NK-92 (cell line): ENCODE measurements around the gene ATP6AP1.

Source experiments
- DNase-seq: peaks from one replicate; lab custom pipeline; 2025; ENCODE audit not compliant: unreplicated experiment; lab: John Stamatoyannopoulos, UW

ATP6AP1 gene

DNA sequence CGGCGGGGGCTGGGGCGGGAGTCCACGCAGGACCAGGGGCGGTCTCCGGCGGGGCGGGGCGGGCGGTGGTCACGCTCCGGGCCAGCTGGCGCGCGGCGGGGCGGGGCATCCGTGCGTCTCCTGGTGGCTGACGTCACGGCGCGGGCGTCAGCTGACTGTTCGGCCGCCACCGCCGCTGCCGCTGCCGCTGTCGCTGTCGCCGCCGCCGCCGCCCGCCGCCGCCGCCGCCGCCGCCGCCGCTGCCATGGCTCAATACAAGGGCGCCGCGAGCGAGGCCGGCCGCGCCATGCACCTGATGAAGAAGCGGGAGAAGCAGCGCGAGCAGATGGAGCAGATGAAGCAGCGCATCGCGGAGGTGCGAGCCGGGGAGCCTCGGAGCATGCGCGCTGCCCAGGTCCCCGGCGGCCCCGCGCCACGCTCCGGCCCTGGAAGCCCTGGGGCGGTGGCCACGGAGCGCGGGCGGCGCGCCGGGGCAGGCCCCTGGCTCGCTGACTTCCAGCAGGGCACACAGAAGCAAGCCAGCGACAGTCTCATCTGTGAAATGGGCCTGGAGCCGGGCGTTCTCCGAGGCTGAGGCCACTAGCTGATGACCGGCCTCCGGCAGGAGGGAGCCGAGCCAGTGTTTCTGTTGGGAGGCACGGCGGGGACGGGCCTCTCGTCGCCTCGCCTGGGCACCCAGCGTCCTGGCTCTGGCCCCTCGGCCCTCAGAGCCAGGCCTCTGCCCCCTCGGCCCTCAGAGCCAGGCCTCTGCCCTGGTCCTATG lies 15.7 kb downstream of the ATP6AP1 start, which contains the start of gene FAM50A:
Gene FAM50A (plus strand): TSS at position 150 of the 763 bp plus-strand sequence. CDS start 95 bp downstream, at position 245.
- no peak for DNase-seq

DNA sequence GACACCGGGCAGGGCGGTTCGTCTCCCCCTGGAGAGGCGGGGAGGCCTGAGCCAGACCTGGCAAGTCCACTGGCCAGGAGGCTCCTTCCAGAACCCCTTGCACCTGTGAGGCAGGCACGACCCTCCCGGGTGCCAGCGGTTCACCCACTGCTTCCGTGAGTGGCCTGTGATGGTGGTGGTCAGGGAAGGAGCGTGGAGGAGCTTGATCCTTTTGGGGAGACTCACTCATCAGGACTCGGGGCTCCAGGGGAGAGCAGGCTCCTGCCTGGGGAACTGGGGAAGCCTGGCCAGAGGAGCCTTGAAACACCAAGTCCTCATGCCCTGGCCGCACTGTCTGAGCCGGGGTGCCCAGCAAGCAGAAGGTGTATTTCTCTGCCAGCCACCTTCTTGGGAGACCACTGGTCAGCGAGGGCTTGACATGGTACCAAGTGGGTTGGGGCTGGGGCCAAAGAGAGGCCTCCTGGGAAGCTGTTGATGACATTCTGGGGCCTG lies 16.3 kb downstream of the ATP6AP1 start:
- no peak for DNase-seq

DNA sequence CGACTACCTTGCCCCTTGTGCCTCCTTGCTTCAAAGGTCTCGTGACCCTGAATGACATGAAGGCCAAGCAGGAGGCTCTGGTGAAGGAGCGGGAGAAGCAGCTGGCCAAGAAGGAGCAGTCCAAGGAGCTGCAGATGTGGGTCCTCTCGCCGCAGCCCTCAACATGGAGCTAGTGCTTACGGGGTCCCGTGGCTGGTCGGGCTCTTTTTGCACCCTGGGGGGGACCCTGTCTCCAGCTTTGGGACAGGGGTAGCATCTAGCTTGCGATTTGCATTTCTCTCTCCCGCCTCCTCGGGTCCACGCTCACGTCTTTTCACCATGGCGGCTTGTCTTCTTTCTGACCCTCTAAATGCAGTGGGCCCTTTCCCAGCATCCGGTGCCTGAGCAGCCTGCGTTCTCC lies 17.3 kb downstream of the ATP6AP1 start:
- no peak for DNase-seq

DNA sequence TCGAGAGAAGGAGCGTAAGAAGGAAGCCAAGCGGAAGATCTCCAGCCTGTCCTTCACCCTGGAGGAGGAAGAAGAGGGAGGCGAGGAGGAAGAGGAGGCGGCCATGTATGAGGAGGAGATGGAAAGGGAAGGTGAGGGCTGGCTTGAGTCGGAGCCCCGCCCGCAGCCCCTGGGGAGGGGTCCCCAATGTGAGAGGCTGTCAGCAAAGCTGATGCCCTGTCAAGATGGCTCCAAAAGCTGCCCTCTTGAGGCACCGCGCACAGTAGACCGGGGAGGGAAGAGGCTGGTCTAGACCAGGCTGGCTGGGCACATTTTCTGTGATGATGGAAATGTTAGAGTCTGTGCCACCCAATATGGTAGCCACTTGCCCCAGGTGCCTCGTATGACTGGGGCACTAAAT lies 18.0 kb downstream of the ATP6AP1 start:
- no peak for DNase-seq

DNA sequence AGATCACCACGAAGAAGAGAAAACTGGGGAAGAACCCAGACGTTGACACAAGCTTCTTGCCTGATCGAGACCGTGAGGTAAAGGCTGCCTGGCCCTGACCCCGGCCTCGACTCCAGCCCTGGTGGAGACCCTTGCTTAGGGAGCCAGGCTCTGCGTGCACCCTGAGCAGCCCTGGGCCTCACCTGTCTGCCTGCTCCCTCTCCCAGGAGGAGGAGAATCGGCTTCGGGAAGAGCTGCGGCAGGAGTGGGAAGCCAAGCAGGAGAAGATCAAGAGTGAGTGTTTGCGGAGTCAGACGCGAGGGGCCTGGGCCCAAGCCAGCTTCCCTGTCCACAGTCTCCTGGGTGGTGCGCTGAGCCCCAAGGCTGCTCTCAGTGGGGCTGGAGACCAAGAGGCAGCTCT lies 20.0 kb downstream of the ATP6AP1 start:
- no peak for DNase-seq

DNA sequence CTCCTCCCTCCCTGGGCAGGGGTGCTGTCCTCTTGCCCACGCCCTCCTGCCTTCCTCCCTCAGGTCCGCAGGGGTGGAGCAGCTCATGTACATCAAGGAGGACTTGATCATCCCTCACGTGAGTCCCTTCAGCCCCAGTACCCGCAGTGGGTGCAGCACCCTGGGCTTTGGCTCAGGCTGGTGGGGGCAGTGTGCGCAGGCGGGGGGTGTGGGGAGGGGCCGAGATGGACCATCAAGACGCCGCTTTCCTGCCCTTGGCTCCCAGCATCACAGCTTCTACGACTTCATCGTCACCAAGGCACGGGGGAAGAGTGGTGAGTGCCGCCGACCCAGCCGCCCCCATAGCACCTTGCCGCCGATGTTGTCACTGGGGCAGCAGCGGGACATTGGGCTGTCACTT lies 21.1 kb downstream of the ATP6AP1 start:
- DNase-seq = no peak

DNA sequence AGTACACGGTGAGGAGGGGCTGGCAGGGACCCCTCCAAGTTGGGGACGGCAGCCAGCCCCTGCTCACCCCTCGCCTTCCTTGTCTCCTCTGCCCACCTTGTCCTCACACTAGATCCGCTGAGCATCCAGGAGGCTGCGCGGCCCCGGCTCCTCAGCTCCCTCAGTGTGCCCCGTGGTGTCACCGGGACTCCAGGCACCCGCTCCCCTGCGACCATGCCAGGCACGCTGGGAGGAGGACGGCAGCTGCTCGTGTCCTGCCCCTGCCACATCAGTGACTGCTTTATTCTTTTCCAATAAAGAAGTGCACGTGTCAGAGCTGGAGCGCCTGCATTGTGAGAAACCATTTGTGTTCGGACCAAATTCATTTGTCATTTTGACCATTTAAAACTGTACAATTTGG lies 21.8 kb downstream of the ATP6AP1 start:
- no peak for DNase-seq

DNA sequence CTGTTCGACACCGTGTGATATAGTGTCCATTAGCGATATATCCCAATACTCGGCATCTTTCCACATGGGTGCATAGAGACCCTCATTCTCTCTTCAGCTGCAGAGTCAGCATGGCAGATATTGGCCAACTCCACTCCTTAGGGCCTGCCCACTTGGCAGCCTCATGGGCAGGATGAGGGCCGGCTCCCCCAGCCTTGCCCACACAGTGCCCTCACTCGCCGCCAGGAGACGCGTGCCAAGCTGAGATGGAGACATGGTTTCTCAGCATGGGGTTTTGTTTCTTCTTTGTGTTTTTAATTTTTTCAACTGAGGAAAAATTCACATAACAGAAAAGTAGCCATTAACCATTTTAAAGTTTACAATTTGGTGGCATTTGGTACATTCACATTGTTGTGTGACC lies 24.3 kb downstream of the ATP6AP1 start:
- DNase-seq = no peak

DNA sequence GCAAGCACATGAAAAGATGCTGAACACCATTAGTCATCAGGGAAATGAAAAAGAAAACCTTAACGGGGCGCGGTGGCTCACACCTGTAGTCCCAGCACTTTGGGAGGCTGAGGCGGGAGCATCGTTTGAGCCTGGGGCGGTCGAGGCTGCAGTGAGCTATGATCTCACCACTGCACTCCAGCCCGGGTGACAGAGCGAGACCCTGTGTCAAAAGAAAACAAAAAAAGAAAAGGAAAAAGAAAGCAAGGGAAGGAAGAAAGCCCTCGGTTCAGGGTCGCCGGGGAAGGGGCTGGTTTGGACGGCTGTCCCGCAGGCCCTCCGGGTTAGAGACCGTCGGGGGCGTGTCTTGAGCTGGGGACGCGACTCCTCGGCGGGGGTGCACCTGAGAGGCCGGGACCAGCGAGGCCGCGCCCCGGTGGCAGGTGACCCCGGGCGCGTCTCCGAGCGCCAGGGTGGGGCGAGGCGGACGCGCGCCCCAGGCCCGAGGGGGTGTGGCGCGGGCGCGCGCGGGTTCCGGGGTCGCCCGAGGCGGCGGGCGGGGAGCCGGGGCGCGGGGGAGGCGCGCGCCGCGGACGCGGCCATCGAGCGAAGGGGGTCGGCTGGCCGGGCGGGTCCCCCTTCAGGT lies 29.1 kb downstream of the ATP6AP1 start:
- no peak for DNase-seq

DNA sequence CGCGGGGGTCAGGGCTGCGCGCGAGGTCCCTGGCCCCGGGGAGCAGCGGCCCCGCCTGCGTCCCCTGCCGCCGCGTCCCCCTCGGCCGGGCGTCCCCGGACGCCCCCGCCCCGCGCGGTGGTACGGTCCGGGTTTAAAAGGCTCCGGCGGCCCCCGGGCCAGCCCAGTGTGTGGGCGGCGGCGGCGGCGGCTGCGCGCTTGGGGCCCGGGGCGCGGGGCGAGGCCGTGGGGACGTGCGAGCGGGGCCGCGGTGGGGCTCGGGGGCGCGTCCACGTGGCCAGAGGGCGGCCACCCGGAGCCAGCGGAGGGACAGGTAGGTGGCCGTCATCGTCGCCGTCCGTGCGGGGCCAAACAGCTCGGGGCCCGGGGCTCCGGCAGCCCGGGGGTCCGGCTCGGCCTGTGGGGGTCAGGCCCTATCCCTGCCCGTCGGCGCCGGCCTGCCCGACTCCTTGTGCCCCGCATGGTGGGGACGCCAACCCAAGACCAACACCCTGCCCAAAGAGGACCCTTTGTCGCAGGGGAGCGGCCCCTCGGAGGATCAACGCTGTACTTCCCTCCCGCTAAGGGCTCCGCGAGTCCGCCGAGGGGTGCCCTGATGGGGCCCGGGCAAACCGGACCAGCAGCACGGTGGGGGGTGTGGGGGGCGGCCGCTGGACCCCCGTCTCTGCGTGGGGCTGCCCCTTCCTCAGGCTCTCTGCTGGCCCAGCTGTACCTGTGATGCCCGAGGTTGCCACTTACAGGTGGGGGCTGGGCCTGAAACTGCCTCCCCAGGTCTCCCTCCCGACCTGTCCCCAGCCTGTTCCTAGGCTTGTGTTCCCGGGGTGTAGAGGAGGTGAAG lies 29.9 kb downstream of the ATP6AP1 start, which contains the start of gene PLXNA3:
Gene PLXNA3 (plus strand): TSS at position 166 of the 838 bp plus-strand sequence. CDS start 1,903 bp downstream, outside the sequence.
- no peak for DNase-seq

DNA sequence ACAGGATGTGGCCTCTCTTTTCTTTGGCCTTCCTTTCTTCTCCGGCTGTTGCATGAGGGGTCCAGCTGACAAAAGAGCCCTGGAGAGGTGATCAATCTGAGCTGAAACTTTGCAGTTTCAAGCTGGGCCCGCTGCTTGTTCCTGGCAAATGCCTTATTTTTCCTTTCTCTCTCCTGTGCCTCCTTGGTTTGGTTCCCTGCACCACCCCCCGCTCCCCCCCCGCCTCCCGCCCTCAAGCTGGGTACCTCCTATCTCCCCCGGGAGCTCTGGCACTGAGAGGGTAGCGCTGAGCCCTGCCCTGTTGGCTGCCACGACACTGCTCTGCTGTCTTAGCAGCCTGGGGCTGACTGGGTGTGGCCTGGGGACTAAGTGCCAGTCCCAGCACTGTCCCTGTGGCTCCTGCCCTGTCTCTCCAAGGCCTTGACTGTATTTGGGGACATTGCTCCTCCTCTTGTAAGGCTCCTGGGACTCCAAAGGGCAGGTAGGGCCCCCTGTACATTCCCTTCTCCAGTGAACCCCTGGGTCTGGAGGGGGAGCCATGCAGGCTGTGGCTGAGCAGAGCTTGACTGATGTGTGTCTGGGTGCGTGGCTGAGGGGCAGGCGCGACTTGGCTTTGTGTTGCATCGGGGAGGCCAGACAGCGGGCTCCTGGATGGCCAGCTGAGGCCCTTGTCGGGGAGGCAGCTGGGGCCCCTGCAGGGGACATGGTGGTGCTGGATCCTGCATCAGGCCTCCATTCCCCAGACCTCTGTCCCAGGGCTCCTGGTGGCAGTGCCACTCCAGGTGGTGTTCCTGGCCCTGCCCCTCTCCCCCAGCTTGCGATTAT lies 30.7 kb downstream of the ATP6AP1 start:
- no peak for DNase-seq

DNA sequence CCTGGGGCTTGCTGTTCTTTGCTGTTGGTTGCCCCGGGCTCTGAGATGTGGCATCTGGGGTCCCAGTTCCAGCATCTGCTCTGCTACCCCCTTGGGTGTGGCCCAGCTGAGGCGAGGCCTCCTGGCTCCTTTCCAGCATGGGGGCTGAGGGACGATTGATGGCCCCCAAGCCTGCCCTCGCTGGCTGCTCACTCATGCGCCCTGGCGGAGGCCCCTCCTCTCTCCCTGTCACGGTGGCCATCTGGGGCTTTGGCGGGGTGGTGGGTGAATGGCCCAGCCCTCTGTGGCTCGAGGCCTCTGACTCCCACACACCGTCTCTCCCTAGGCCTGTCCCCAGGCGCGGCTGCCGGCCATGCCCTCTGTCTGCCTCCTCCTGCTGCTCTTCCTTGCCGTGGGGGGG lies 31.4 kb downstream of the ATP6AP1 start:
- no peak for DNase-seq

DNA sequence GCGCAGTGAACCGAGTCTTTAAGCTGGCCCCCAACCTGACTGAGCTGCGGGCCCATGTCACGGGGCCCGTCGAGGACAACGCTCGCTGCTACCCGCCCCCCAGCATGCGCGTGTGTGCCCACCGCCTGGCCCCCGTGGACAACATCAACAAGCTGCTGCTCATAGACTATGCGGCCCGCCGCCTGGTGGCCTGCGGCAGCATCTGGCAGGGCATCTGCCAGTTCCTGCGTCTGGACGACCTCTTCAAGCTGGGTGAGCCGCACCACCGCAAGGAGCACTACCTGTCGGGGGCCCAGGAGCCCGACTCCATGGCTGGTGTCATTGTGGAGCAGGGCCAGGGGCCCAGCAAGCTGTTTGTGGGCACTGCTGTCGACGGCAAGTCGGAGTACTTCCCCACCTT lies 31.8 kb downstream of the ATP6AP1 start:
- no peak for DNase-seq

DNA sequence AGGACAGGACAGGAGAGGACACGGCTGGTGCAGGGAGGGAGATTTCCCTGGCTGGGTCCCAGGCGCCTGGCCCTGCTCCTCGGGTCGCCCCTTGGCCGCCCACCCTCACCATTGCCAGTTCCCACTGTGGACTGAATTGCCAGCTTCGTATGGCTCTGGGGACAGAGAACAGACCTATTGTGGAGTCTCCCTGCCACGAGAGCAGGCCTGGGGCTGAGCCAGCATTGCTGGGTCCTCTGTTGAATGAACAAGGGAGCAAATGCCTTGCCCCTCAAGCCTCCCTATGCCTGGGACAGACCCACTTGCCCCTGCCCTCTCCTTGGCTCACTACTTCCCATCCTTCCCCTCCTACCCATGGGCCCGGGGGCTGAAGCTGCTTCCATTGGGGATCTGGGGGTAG lies 33.9 kb downstream of the ATP6AP1 start:
- DNase-seq = no peak

DNA sequence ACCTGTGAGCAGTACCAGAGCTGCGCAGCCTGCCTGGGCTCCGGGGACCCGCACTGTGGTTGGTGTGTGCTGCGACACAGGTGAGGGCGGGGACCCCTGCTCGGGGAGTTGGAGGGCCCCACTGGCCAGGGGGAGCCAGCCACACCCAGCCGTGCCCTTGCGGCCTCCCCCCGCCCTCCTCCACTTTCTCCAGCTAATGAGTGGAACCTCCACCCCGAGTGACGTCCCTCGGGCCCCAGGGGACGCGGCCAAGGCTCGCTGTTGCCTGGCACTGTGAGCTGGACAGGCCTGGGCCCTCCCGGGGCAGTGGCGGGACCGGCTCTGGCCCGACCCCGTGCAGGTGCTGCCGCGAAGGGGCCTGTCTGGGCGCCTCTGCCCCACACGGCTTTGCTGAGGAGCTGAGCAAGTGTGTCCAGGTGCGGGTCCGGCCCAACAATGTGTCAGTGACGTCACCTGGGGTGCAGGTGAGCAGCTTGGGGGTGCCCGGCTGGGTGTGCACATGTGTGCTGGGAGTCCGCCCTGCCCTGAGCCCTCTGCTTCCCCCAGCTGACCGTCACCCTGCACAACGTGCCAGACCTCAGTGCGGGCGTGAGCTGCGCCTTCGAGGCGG lies 35.2 kb downstream of the ATP6AP1 start:
- no peak for DNase-seq

DNA sequence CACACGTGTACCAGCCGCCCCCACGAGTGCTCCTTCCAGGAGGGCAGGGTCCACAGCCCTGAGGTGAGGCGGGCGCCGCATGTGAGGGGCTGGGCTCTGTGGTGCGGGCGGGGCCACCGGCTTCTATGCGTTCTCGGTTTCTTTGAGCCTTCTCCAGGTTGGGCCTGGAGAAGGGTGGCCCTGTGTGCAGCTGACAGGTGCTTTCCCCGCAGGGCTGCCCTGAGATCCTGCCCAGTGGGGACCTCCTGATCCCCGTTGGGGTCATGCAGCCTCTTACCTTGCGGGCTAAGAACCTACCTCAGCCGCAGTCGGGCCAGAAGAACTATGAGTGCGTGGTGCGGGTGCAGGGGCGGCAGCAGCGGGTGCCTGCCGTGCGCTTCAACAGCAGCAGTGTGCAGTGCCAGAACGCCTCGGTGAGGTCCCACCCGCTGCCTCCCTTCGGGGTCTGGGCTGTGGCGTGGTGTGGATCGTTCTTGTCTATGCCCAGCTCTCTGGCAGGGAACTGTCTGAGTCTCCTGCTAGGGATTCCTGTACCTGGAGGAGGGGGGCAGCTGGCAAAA lies 36.4 kb downstream of the ATP6AP1 start:
- DNase-seq = no peak

DNA sequence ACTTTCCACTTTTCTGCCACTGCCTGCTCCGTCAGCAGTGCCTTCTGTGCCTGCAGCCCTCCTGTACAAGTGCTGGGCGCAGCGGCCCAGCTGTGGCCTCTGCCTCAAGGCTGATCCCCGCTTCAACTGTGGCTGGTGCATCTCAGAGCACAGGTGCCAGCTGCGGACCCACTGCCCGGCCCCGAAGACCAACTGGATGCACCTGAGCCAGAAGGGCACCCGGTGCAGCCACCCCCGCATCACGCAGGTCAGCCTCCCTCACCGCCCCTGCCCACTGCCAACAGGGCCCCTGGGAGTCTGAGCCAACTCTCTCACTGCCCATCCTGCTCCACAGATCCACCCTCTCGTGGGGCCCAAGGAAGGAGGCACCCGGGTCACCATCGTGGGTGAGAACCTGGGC lies 37.1 kb downstream of the ATP6AP1 start:
- DNase-seq = no peak

DNA sequence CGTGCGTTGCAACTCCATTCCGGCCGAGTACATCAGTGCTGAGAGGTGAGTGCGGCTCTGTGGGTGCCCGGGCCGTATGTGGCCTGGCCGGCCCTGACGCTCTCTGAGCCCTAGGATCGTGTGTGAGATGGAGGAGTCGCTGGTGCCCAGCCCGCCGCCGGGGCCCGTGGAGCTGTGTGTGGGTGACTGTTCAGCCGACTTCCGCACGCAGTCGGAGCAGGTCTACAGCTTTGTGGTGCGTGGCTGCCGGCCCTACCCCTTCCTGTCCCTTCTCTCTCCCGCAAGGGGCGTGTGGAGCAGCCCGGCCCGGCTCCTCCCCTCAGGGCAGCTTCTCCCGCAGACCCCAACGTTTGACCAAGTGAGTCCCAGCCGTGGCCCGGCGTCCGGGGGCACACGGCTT lies 37.6 kb downstream of the ATP6AP1 start:
- no peak for DNase-seq

DNA sequence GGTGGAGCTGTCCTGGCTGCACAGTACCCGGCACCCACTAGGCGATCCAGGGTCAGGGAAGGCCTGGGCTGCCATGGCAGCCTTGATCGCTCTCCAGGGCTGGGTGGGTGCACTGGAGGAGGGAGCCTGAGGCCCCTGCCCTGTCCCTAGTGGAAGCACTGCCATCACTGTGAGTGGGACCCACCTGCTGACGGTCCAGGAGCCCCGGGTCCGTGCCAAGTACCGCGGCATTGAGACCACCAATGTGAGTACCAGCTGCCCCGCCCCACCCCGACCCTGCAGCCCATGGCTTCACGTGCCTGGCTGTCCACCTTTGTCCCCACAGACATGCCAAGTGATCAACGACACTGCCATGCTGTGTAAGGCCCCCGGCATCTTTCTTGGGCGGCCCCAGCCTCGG lies 38.4 kb downstream of the ATP6AP1 start:
- no peak for DNase-seq

DNA sequence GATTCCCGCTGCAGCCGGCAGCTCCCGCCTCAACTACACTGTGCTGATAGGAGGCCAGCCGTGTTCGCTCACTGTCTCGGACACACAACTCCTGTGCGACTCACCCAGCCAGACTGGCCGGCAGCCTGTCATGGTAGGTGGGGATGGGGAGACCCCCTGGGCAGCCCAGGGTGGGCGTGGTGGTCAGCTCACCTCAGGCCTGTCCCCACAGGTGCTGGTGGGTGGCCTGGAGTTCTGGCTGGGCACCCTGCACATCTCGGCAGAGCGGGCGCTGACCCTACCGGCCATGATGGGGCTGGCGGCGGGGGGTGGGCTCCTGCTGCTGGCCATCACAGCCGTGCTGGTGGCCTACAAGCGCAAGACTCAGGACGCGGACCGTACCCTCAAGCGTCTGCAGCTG lies 39.1 kb downstream of the ATP6AP1 start:
- DNase-seq = no peak
